Endothelial cell of umbilical vein (primary cell): ENCODE measurements around the gene LARP1. TPM values are rescaled to one million over a fixed set of nuclear protein-coding genes. Genes with fewer than 3 reads are reported as not detected.

Experiments used
- BruUV-seq: library from RNA; stranded (reverse); fragments of 400-500 nt; replicated peaks from 2 replicates; lab custom pipeline; 2021; lab: Mats Ljungman, UMichigan
- CTCF ChIA-PET: fragments of 300-600, 350-600 bp; sonication (Branson Sonifier 250); formaldehyde crosslinking; loops from one replicate; lab custom pipeline; 2021; ENCODE audit warnings: antibody characterized with exemption, inconsistent platforms; lab: Charles Lee
- POLR2A ChIA-PET: fragments of 300-600, 350-600 bp; sonication (Branson Sonifier 250); formaldehyde crosslinking; loops from one replicate; lab custom pipeline; 2021; ENCODE audit warnings: antibody characterized with exemption, inconsistent platforms; lab: Charles Lee
- DNase-seq: peaks from one replicate; pipeline ENCODE4 v3.0.0-alpha.2; 2011; ENCODE audit warnings: low read depth, low spot score
- FAIRE-seq: peaks from 2 replicates; lab custom pipeline; 2011; peaks lifted over from hg19 to GRCh38; lab: Jason Lieb, UNC
- H2AFZ ChIP-seq: 2 replicates; pipeline ENCODE4 v1.6.0; 2012; ENCODE audit warnings: low read depth, low read length, control low read depth, inconsistent platforms
- H3K27ac ChIP-seq: 2 replicates; pipeline ENCODE4 v1.5.1; 2011; ENCODE audit warnings: low read depth, mild to moderate bottlenecking, control low read depth, low read length, moderate library complexity; ENCODE audit not compliant: insufficient read depth
- H3K27me3 ChIP-seq, 2 experiments: 2 replicates each; pipeline versions ENCODE4 v1.6.0 to v1.6.1; 2011; ENCODE audit warnings: low read length in 2 of 2, mixed read lengths in 1 of 2; ENCODE audit not compliant: control insufficient read depth in 2 of 2, insufficient read depth in 2 of 2
- H3K36me3 ChIP-seq, 2 experiments: 2 replicates in 1 of 2; 3 replicates in 1 of 2; pipeline ENCODE4 v1.5.1; 2011; ENCODE audit warnings: low read length in 2 of 2, mild to moderate bottlenecking in 1 of 2, moderate library complexity in 1 of 2; ENCODE audit not compliant: control insufficient read depth in 2 of 2, insufficient read depth in 2 of 2; ENCODE audit errors: extremely low read depth in 1 of 2
- H3K4me1 ChIP-seq: 3 replicates; pipeline ENCODE4 v1.5.1; 2011; ENCODE audit warnings: mild to moderate bottlenecking, low read length; ENCODE audit not compliant: control insufficient read depth, insufficient read depth; ENCODE audit errors: extremely low read depth
- H3K4me2 ChIP-seq: 2 replicates; pipeline ENCODE4 v1.6.1; 2011; ENCODE audit warnings: low read length, control low read depth, mixed read lengths; ENCODE audit not compliant: insufficient read depth
- H3K4me3 ChIP-seq, 3 experiments: fragments of 200-600 bp in 1 of 3; sonication (generic), shearing (Covaris generic) in 1 of 3; replicated peaks in 1 of 3; 2 replicates each; pipeline ENCODE4 v1.5.1; 2011 to 2016; ENCODE audit warnings: control low read depth in 3 of 3, low read length in 3 of 3, mild to moderate bottlenecking in 2 of 3, inconsistent platforms in 1 of 3, low read depth in 1 of 3, moderate library complexity in 1 of 3; ENCODE audit not compliant: insufficient read depth in 1 of 3
- H3K79me2 ChIP-seq: 2 replicates; pipeline ENCODE4 v1.6.0; 2012; ENCODE audit warnings: low read length, inconsistent platforms; ENCODE audit not compliant: control insufficient read depth, insufficient read depth
- H3K9ac ChIP-seq: replicated peaks from 2 replicates; pipeline ENCODE3; 2011; ENCODE audit warnings: low read length, control low read depth; ENCODE audit not compliant: insufficient read depth; ENCODE audit errors: extremely low read depth
- H3K9me1 ChIP-seq: replicated peaks from 3 replicates; pipeline ENCODE4 v1.6.0; 2011; ENCODE audit warnings: mild to moderate bottlenecking, low read length; ENCODE audit not compliant: control insufficient read depth, insufficient read depth; ENCODE audit errors: extremely low read depth
- H3K9me3 ChIP-seq: replicated peaks from 2 replicates; pipeline ENCODE4 v1.5.1; 2012; ENCODE audit warnings: low read length, inconsistent platforms; ENCODE audit not compliant: control insufficient read depth, insufficient read depth
- H4K20me1 ChIP-seq: replicated peaks from 2 replicates; pipeline ENCODE3; 2011; ENCODE audit warnings: mild to moderate bottlenecking, low read length; ENCODE audit not compliant: control insufficient read depth, insufficient read depth; ENCODE audit errors: extremely low read depth
- EZH2 ChIP-seq: IDR thresholded peaks from 2 replicates; pipeline ENCODE4 v1.6.1; 2012; ENCODE audit warnings: borderline replicate concordance, low read depth, mild to moderate bottlenecking, moderate library complexity, low read length, inconsistent platforms; ENCODE audit not compliant: severe bottlenecking
- FOS ChIP-seq: IDR thresholded peaks from 2 replicates; pipeline ENCODE4 v1.6.1; 2011; ENCODE audit warnings: mild to moderate bottlenecking, low read length, moderate library complexity, borderline replicate concordance; ENCODE audit not compliant: insufficient read depth
- GATA2 ChIP-seq: IDR thresholded peaks from 2 replicates; pipeline ENCODE4 v1.7.0; 2011; ENCODE audit warnings: low read depth, mild to moderate bottlenecking, moderate library complexity, mixed read lengths, low read length; ENCODE audit not compliant: insufficient read length, insufficient read depth
- JUN ChIP-seq: IDR thresholded peaks from 2 replicates; pipeline ENCODE4 v1.6.1; 2011; ENCODE audit warnings: borderline replicate concordance, low read depth; ENCODE audit not compliant: insufficient read length, insufficient read depth
- MYC ChIP-seq: IDR thresholded peaks from one replicate; pipeline ENCODE4 v1.6.1; 2011; ENCODE audit warnings: mild to moderate bottlenecking, low read depth, low read length
- POLR2A ChIP-seq: IDR thresholded peaks from 2 replicates; pipeline ENCODE4 v1.6.1; 2012; ENCODE audit warnings: low read depth, mild to moderate bottlenecking, control low read depth, low read length
- POLR2AphosphoS5 ChIP-seq: IDR thresholded peaks from 2 replicates; pipeline ENCODE4 v1.6.1; 2012; ENCODE audit warnings: low read depth, mild to moderate bottlenecking, control low read depth, low read length, moderate library complexity; ENCODE audit not compliant: insufficient read depth
- dilution Hi-C: fragments of 300-500 bp; cut with MboI; formaldehyde crosslinking; loops from one replicate; pipeline ENCODE4 v1.15.0; 2019; ENCODE audit warnings: low sequenced_read_pairs; ENCODE audit not compliant: extremely low pct_ligation_motif_present
- intact Hi-C: fragments of 100-400 bp; cut with micrococcal nuclease; formaldehyde crosslinking; loops from one replicate; pipeline ENCODE4 v1.10.0; 2022
- polyA plus RNA-seq, 4 experiments: library from polyadenylated mRNA; depleted of rRNA in 3 of 4; stranded (reverse) in 3 of 4; unstranded in 1 of 4; fragments of >200 nt; gene quantifications; 2 replicates each; pipeline versions ENCODE4 v1.2.1 to v1.2.3, GENCODE V29; 2011 to 2012; ENCODE audit warnings: missing spikeins in 1 of 4
- total RNA-seq: library from RNA; stranded (reverse); gene quantifications from 2 replicates; pipeline ENCODE4 v1.2.3, GENCODE V29; 2021
- TF ChIP-seq, protein P1 (sequence below), 2 donors: IDR thresholded peaks; 1 replicate in 1 of 2; 2 replicates in 1 of 2; pipeline ENCODE4 v1.5.1; 2011; ENCODE audit warnings: low read length in 2 of 2, mild to moderate bottlenecking in 2 of 2, moderate library complexity in 2 of 2, control low read depth in 1 of 2, inconsistent platforms in 1 of 2, low read depth in 1 of 2; ENCODE audit not compliant: insufficient read depth in 1 of 2; ENCODE audit errors: extremely low read depth in 1 of 2
- TF ChIP-seq, protein P2 (sequence below): IDR thresholded peaks from 2 replicates; pipeline ENCODE4 v1.6.1; 2011; ENCODE audit not compliant: insufficient read depth, insufficient read length

LARP1 gene
- total and polyA plus RNA-seq, 2 donors (not counting 3 experiments of a cell fraction or from before 2014, with no cell fraction given): 70.4 to 252 TPM

DNA sequence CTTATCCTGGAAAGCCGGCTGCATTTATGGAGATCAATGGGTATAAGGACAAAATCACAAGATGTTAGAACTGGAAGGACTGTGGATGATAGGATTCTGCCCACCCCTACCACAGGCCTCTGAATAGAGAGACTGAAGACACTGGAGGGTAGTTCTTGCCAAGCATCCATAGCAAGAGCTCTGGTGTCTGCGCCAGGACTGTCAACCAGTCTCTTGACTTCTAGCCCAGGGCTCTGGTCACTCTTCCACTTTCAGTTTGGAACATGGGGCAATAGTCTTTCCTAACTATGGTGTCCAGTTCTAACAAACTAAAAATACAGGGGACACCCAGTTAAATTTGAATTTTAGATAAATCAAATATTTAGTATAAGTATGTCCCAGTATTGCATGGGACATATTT is 23.4 kb downstream of the LARP1 start:
- H3K27me3 ChIP-seq: no peaks in the 10 kb centered on the region
- H3K79me2 ChIP-seq: peaks cover 99% of the 10 kb centered on the region
- no peaks in the 10 kb centered on the region for H3K36me3 ChIP-seq
- no peaks in the 10 kb centered on the region for H3K4me1 ChIP-seq
- no peak overlapping the region for H2AFZ ChIP-seq
- no TSS peak for BruUV-seq
- H3K27ac ChIP-seq: no peak overlapping the region
- no peak overlapping the region for H3K4me2 ChIP-seq
- FAIRE-seq (no peak), DNase-seq (no peak)
- CTCF ChIA-PET: interaction anchor here (1.0 to 1.2 kb wide), 2 partner anchors 9 to 20 kb away, joined by 3 to 4 read pairs; no protein-coding TSS in a partner anchor
- dilution Hi-C loops (no loop called here), intact Hi-C loops (no loop called here)
- H3K9me3 ChIP-seq: no peaks in the 10 kb centered on the region
- no peak overlapping the region for H3K9ac ChIP-seq
- no peak overlapping the region for H3K4me3 ChIP-seq
- H4K20me1 ChIP-seq: peaks cover 5% of the 10 kb centered on the region
- H3K9me1 ChIP-seq: peaks cover 2% of the 10 kb centered on the region
- POLR2A ChIA-PET: interaction anchor here (0.7 kb wide), 1 partner anchor 97 kb away, joined by 4 read pairs; no protein-coding TSS in a partner anchor
- TF ChIP-seq FOS: no peak
- no peak for TF ChIP-seq JUN
- no peak for TF ChIP-seq POLR2A
- no peak for TF ChIP-seq MYC
- no peak for TF ChIP-seq EZH2
- TF ChIP-seq, protein P1, sequence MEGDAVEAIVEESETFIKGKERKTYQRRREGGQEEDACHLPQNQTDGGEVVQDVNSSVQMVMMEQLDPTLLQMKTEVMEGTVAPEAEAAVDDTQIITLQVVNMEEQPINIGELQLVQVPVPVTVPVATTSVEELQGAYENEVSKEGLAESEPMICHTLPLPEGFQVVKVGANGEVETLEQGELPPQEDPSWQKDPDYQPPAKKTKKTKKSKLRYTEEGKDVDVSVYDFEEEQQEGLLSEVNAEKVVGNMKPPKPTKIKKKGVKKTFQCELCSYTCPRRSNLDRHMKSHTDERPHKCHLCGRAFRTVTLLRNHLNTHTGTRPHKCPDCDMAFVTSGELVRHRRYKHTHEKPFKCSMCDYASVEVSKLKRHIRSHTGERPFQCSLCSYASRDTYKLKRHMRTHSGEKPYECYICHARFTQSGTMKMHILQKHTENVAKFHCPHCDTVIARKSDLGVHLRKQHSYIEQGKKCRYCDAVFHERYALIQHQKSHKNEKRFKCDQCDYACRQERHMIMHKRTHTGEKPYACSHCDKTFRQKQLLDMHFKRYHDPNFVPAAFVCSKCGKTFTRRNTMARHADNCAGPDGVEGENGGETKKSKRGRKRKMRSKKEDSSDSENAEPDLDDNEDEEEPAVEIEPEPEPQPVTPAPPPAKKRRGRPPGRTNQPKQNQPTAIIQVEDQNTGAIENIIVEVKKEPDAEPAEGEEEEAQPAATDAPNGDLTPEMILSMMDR (IDR thresholded peaks at IDR 0.05; ENCODE audit: extremely low read depth in 1 of 2, insufficient read depth in 1 of 2, low read depth in 1 of 2, low read length in 2 of 2): no peak
- TF ChIP-seq, protein P2, sequence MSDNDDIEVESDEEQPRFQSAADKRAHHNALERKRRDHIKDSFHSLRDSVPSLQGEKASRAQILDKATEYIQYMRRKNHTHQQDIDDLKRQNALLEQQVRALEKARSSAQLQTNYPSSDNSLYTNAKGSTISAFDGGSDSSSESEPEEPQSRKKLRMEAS: no peak
- TF ChIP-seq POLR2AphosphoS5: no peak
- TF ChIP-seq GATA2: no peak
